Glutamatergic neuron (in vitro differentiated cells): Measurements from ENCODE around the gene PIK3R1. TPM values are rescaled to one million over a fixed set of nuclear protein-coding genes. Genes with fewer than 3 reads are reported as not detected.

ENCODE experiments used
- DNase-seq: peaks from one replicate; pipeline ENCODE4 v3.0.0; 2022
- H3K27ac Mint-ChIP-seq: one replicate; pipeline ENCODE4 v1.8.0; 2020; ENCODE audit warnings: mild to moderate bottlenecking, mixed read lengths, inconsistent platforms; ENCODE audit not compliant: unreplicated experiment
- H3K27me3 Mint-ChIP-seq: one replicate; pipeline ENCODE4 v1.8.0; 2020; ENCODE audit warnings: mild to moderate bottlenecking, moderate library complexity, mixed read lengths, inconsistent platforms; ENCODE audit not compliant: unreplicated experiment
- H3K36me3 Mint-ChIP-seq: one replicate; pipeline ENCODE4 v1.8.0; 2020; ENCODE audit warnings: mild to moderate bottlenecking, mixed read lengths, inconsistent platforms; ENCODE audit not compliant: unreplicated experiment
- H3K4me1 Mint-ChIP-seq: one replicate; pipeline ENCODE4 v1.8.0; 2020; ENCODE audit warnings: mild to moderate bottlenecking, low read depth, mixed read lengths, inconsistent platforms; ENCODE audit not compliant: unreplicated experiment
- H3K4me3 Mint-ChIP-seq: one replicate; pipeline ENCODE4 v1.8.0; 2020; ENCODE audit warnings: mild to moderate bottlenecking, mixed read lengths, inconsistent platforms; ENCODE audit not compliant: unreplicated experiment
- H3K9me3 Mint-ChIP-seq: one replicate; pipeline ENCODE4 v1.8.0; 2020; ENCODE audit warnings: mild to moderate bottlenecking, moderate library complexity, mixed read lengths, inconsistent platforms; ENCODE audit not compliant: unreplicated experiment
- total RNA-seq: library from RNA; stranded (reverse); fragmentation: NEBNext Ultra II Directional; extraction: Animal tissue kit (Norgen Biotek cat#: 25700); gene quantifications from one replicate; pipeline ENCODE4 v1.2.1, GENCODE V29; 2021; ENCODE audit not compliant: unreplicated experiment
- TF ChIP-seq, protein P1 (sequence below): fragments of 200-600 bp; sonication (generic); IDR thresholded peaks from one replicate; pipeline ENCODE4 v1.5.0; 2021; ENCODE audit not compliant: partially characterized antibody, unreplicated experiment

The PIK3R1 gene
- total RNA-seq, 1 donor from 2014 or later: 49.4 TPM

DNA sequence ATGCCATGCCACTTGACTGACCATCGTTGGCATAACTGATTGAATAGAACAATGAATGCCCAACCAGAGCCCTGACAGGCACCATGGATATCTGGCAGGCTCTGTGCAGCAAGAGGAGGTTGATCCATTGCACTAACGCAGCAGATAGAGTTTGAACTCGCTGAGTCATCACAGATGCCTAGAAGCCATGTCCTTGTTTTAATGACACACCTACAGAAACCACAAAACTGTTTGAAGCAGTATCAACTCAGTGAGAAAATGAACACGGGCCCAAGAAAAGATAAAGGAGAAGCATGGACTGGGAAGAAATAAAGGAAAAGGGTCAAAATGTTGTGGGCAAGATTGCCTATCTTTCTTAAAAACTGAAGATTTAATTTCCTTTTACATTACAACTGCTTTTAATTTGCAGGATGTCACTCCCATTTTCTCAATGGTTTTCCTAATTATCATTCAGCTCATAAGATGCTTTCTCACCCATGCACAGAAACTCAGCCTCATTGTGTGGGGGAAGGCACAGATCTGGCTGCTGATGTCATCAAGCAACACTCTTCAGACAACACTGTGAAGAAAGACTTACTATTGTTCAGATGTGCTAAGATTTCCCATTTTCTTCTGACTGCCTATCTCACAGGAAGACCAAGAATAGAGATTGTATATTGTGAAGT, 129.0 kb downstream of the PIK3R1 start:
- no peak overlapping the region for H3K27ac Mint-ChIP-seq
- H3K36me3 Mint-ChIP-seq: no peaks in the 10 kb centered on the region
- H3K9me3 Mint-ChIP-seq: no peaks in the 10 kb centered on the region
- no peaks in the 10 kb centered on the region for H3K27me3 Mint-ChIP-seq
- no peak for DNase-seq
- H3K4me3 Mint-ChIP-seq: no peak overlapping the region
- TF ChIP-seq, protein P1, sequence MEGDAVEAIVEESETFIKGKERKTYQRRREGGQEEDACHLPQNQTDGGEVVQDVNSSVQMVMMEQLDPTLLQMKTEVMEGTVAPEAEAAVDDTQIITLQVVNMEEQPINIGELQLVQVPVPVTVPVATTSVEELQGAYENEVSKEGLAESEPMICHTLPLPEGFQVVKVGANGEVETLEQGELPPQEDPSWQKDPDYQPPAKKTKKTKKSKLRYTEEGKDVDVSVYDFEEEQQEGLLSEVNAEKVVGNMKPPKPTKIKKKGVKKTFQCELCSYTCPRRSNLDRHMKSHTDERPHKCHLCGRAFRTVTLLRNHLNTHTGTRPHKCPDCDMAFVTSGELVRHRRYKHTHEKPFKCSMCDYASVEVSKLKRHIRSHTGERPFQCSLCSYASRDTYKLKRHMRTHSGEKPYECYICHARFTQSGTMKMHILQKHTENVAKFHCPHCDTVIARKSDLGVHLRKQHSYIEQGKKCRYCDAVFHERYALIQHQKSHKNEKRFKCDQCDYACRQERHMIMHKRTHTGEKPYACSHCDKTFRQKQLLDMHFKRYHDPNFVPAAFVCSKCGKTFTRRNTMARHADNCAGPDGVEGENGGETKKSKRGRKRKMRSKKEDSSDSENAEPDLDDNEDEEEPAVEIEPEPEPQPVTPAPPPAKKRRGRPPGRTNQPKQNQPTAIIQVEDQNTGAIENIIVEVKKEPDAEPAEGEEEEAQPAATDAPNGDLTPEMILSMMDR: no peak
- no peaks in the 10 kb centered on the region for H3K4me1 Mint-ChIP-seq

DNA sequence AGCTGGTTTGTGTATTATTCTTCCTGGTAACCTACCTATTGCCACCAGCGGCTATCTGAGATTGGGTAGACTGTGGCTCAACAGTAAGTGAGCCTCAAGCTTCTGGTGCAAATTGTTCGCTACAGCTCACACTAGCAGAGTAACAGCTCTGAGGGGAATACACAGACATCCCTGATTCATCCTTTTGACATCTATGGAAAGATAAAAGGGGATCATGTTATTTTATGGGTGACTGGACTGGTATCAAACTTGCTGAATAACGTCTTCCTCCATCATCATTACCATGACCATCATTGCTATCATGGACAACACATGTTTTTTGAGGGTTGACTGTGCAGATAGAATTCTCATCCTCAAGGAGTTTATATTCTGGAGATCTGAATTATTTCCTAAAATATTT, 129.6 kb downstream of the PIK3R1 start:
- Mint-ChIP-seq H3K4me3 (no peak overlapping the region), H3K9me3 (no peaks in the 10 kb centered on the region), H3K27ac (no peak overlapping the region), H3K36me3 (no peaks in the 10 kb centered on the region), H3K27me3 (no peaks in the 10 kb centered on the region), H3K4me1 (no peaks in the 10 kb centered on the region)
- no peak for DNase-seq
- TF ChIP-seq, protein P1: no peak

DNA sequence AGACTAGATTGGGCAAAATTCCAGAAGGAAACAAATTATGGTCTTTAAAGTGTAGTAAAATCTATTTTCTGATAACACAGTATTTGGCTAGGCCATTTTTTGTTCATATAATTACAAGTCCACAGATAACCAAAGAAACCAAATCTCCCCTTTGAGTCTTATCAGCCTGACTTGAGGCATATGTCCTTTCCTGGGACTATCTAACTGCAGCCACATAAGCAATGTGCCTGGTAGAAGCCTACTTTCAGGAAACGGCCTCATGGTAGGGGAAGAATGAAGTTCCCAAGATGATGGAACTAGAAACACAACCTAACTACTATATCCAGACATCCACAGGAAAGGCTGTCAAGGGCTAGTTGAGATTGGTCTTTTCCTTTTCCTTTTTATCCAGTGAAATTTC, 130.0 kb downstream of the PIK3R1 start:
- TF ChIP-seq, protein P1: no peak
- DNase-seq: no peak
- H3K4me3 Mint-ChIP-seq: no peak overlapping the region
- H3K27me3 Mint-ChIP-seq: no peaks in the 10 kb centered on the region
- no peaks in the 10 kb centered on the region for H3K4me1 Mint-ChIP-seq
- H3K27ac Mint-ChIP-seq: no peak overlapping the region
- no peaks in the 10 kb centered on the region for H3K9me3 Mint-ChIP-seq
- no peaks in the 10 kb centered on the region for H3K36me3 Mint-ChIP-seq

DNA sequence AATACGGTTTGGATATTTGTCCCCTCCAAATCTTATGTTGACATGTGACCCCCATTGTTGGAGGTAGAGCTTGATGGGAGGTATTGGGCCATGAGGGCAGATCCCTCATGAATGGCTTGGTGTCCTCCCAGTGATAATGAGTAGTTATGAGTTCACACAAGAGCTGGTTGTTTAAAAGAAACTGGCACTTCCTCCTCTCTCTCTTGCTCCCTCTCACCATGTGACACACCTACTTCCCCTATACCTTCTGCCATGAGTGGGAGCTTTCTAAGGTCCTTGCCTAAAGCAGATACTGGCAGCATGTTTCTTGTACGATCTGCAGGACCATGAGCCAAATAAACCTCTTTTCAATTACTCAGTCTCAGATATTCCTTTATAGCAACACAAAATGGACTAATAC, 132.0 kb downstream of the PIK3R1 start:
- no peak overlapping the region for H3K4me3 Mint-ChIP-seq
- TF ChIP-seq, protein P1: no peak
- no peak overlapping the region for H3K27ac Mint-ChIP-seq
- H3K9me3 Mint-ChIP-seq: no peaks in the 10 kb centered on the region
- H3K36me3 Mint-ChIP-seq: peaks cover 6% of the 10 kb centered on the region
- H3K27me3 Mint-ChIP-seq: no peaks in the 10 kb centered on the region
- no peaks in the 10 kb centered on the region for H3K4me1 Mint-ChIP-seq
- DNase-seq: no peak

DNA sequence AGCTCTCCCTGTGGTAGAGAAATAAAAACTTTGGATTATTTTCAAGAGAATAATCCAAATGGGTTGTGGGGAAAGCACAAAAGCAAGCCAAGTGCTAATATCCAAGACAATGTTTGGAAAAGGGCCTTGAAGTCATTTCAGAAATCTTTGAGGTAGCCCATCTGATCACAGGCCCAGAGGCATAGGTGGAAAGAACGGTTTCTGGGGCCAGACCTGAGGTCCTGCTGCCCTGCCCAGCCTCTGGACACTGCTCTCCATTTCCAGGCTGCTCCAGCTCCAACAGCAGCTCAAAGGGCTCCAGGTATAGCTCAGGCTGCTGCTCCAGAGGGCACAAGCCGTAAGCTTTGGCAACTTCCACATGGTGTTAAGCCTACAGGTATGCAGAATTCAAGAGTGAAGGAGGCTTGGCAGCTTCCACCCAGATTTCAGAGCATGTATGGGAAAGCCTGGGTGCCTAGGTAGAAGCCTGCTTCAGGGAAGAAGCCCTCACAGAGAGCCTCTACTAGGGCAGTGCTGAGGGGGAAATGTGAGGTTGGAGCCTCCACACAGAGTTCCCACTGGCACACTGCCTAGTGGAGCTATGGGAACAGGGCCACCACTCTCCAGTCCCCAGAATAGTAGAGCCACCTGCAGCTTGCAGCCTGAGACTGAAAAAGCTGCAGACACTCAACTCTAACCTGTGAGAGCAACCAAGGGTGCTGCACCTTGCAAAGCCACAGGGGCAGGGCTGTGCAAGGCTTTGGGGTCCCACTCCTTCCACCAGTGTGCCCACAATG, 133.1 kb downstream of the PIK3R1 start:
- no peak for DNase-seq
- no peak overlapping the region for H3K4me3 Mint-ChIP-seq
- H3K4me1 Mint-ChIP-seq: peaks cover 7% of the 10 kb centered on the region
- TF ChIP-seq, protein P1: no peak
- H3K27me3 Mint-ChIP-seq: no peaks in the 10 kb centered on the region
- H3K27ac Mint-ChIP-seq: no peak overlapping the region
- H3K36me3 Mint-ChIP-seq: peaks cover 6% of the 10 kb centered on the region
- H3K9me3 Mint-ChIP-seq: no peaks in the 10 kb centered on the region
